SK-N-SH (cell line): ENCODE results near the gene TIE1. TPM values are rescaled to one million over a fixed set of nuclear protein-coding genes. Genes with fewer than 3 reads are reported as not detected.

Source experiments
- CTCF ChIA-PET: fragments of 300-600, 350-600 bp; formaldehyde crosslinking; extraction: SDS; loops from one replicate; lab custom pipeline; 2021; lab: Yijun Ruan, JAX
- POLR2A ChIA-PET: fragments of 350-600 bp; sonication (Branson Sonifier 250); formaldehyde crosslinking; extraction: SDS; loops from one replicate; lab custom pipeline; 2020; ENCODE audit warnings: antibody characterized with exemption, inconsistent platforms; lab: Yijun Ruan, JAX
- DNase-seq: peaks from one replicate; pipeline ENCODE4 v3.0.0; 2012
- H2AFZ ChIP-seq: fragments of 200-600 bp; sonication (generic); 2 replicates; pipeline ENCODE4 v1.8.1; 2016; ENCODE audit warnings: antibody characterized with exemption, mild to moderate bottlenecking, low read depth
- H3F3A ChIP-seq: fragments of 200-600 bp; sonication (generic); replicated peaks from 2 replicates; pipeline ENCODE3; 2016; ENCODE audit warnings: antibody characterized with exemption, mild to moderate bottlenecking; ENCODE audit not compliant: insufficient read depth
- H3K27ac ChIP-seq, 2 experiments: fragments of 200-500 bp in 1 of 2; fragments of 200-600 bp in 1 of 2; sonication (Bioruptor generic) in 1 of 2; sonication (generic), shearing (Covaris generic) in 1 of 2; 2 replicates each; pipeline versions ENCODE4 v1.5.1 to v1.6.1; 2014 to 2016; ENCODE audit warnings: low read depth in 2 of 2, inconsistent platforms in 1 of 2, low read length in 1 of 2, mild to moderate bottlenecking in 1 of 2, mixed read lengths in 1 of 2
- H3K27me3 ChIP-seq: fragments of 200-600 bp; sonication (generic), shearing (Covaris generic); 2 replicates; pipeline ENCODE4 v1.6.1; 2016; ENCODE audit warnings: mixed run types; ENCODE audit not compliant: insufficient read depth
- H3K36me3 ChIP-seq, 2 experiments: fragments of 200-500 bp in 1 of 2; fragments of 200-600 bp in 1 of 2; sonication (Bioruptor generic) in 1 of 2; sonication (generic) in 1 of 2; replicated peaks in 1 of 2; 2 replicates each; pipeline versions ENCODE3 to v1.5.1; 2014 to 2016; ENCODE audit warnings: low read length in 1 of 2, mild to moderate bottlenecking in 1 of 2; ENCODE audit not compliant: insufficient read depth in 2 of 2, control insufficient read depth in 1 of 2
- H3K4me1 ChIP-seq, 2 experiments: fragments of 200-500 bp in 1 of 2; fragments of 200-600 bp in 1 of 2; sonication (Bioruptor generic) in 1 of 2; sonication (generic), shearing (Covaris generic) in 1 of 2; 2 replicates each; pipeline versions ENCODE4 v1.5.1 to v1.6.1; 2014 to 2016; ENCODE audit warnings: low read depth in 1 of 2, low read length in 1 of 2, mixed run types in 1 of 2; ENCODE audit not compliant: insufficient read depth in 2 of 2, control insufficient read depth in 1 of 2
- H3K4me2 ChIP-seq: fragments of 200-600 bp; sonication (generic), shearing (Covaris generic); 2 replicates; pipeline ENCODE4 v1.6.1; 2017; ENCODE audit warnings: mixed run types
- H3K4me3 ChIP-seq, 2 experiments: fragments of 200-500 bp in 1 of 2; fragments of 200-600 bp in 1 of 2; sonication (Bioruptor generic) in 1 of 2; sonication (generic), shearing (Covaris generic) in 1 of 2; 2 replicates each; pipeline versions ENCODE4 v1.5.1 to v1.8.1; 2014 to 2016; ENCODE audit warnings: low read depth in 2 of 2, inconsistent platforms in 1 of 2, low read length in 1 of 2, mild to moderate bottlenecking in 1 of 2, mixed read lengths in 1 of 2, moderate library complexity in 1 of 2
- H3K79me2 ChIP-seq: fragments of 200-600 bp; sonication (generic); 2 replicates; pipeline ENCODE4 v1.8.1; 2017; ENCODE audit warnings: mild to moderate bottlenecking; ENCODE audit not compliant: insufficient read depth
- H3K9ac ChIP-seq: fragments of 200-600 bp; sonication (generic); 2 replicates; pipeline ENCODE4 v1.6.1; 2017; ENCODE audit warnings: mixed run types
- H3K9me2 ChIP-seq: fragments of 200-600 bp; sonication (generic); 2 replicates; pipeline ENCODE4 v1.6.1; 2017; ENCODE audit warnings: mixed run types
- H3K9me3 ChIP-seq: fragments of 200-600 bp; sonication (generic); 2 replicates; pipeline ENCODE4 v1.6.1; 2017; ENCODE audit warnings: mixed run types, mild to moderate bottlenecking, moderate library complexity
- H4K20me1 ChIP-seq: fragments of 200-600 bp; sonication (generic); 2 replicates; pipeline ENCODE4 v1.6.1; 2017; ENCODE audit warnings: mild to moderate bottlenecking, mixed run types; ENCODE audit not compliant: insufficient read depth
- CHD2 ChIP-seq: fragments of 150-350 bp; IDR thresholded peaks from 2 replicates; pipeline ENCODE4 v1.6.1; 2018; ENCODE audit warnings: low read length; ENCODE audit not compliant: partially characterized antibody
- ELF1 ChIP-seq: IDR thresholded peaks from 2 replicates; pipeline ENCODE4 v1.4.0; 2012
- EP300 ChIP-seq, 2 experiments: IDR thresholded peaks; 2 replicates each; pipeline versions ENCODE4 v1.4.0 to v1.6.1; 2012; ENCODE audit warnings: borderline replicate concordance in 1 of 2, low read depth in 1 of 2, low read length in 1 of 2
- FOSL2 ChIP-seq: IDR thresholded peaks from 2 replicates; pipeline ENCODE4 v1.4.0; 2012; ENCODE audit warnings: low read depth, mild to moderate bottlenecking, moderate library complexity, borderline replicate concordance
- FOXJ3 ChIP-seq: sonication (generic); formaldehyde crosslinking; IDR thresholded peaks from 2 replicates; pipeline ENCODE4 v1.5.1; 2020; ENCODE audit warnings: mild to moderate bottlenecking, missing genetic modification reagents
- GABPA ChIP-seq: IDR thresholded peaks from 2 replicates; pipeline ENCODE4 v1.4.0; 2012; ENCODE audit warnings: low read depth, mild to moderate bottlenecking
- GATA2 ChIP-seq: sonication (generic); formaldehyde crosslinking; IDR thresholded peaks from 2 replicates; pipeline ENCODE4 v1.5.0; 2020; ENCODE audit warnings: mild to moderate bottlenecking, missing genetic modification reagents
- MXI1 ChIP-seq: IDR thresholded peaks from 2 replicates; pipeline ENCODE4 v1.6.1; 2012; ENCODE audit warnings: mild to moderate bottlenecking, low read depth, low read length, improper control_type of control experiment
- NFIC ChIP-seq: IDR thresholded peaks from 2 replicates; pipeline ENCODE4 v1.4.0; 2012; ENCODE audit warnings: borderline replicate concordance
- NRF1 ChIP-seq: IDR thresholded peaks from 2 replicates; pipeline ENCODE4 v1.6.1; 2012; ENCODE audit warnings: low read depth, mild to moderate bottlenecking, low read length
- POLR2AphosphoS5 ChIP-seq: IDR thresholded peaks from 2 replicates; pipeline ENCODE4 v1.6.1; 2012; ENCODE audit warnings: low read depth, low read length
- RAD21 ChIP-seq: IDR thresholded peaks from 2 replicates; pipeline ENCODE4 v1.6.1; 2012; ENCODE audit warnings: mild to moderate bottlenecking, low read length
- RFX5 ChIP-seq: IDR thresholded peaks from 2 replicates; pipeline ENCODE4 v1.6.1; 2012; ENCODE audit warnings: mild to moderate bottlenecking, improper control_type of control experiment, low read length
- RXRA ChIP-seq: IDR thresholded peaks from 2 replicates; pipeline ENCODE4 v1.4.0; 2012; ENCODE audit warnings: low read depth, mild to moderate bottlenecking, borderline replicate concordance
- SMC3 ChIP-seq: IDR thresholded peaks from 2 replicates; pipeline ENCODE4 v1.6.1; 2012; ENCODE audit warnings: low read depth, low read length, improper control_type of control experiment
- TAF1 ChIP-seq: IDR thresholded peaks from 2 replicates; pipeline ENCODE4 v1.6.1; 2012; ENCODE audit warnings: low read depth, mild to moderate bottlenecking, low read length, moderate library complexity, borderline replicate concordance
- WGBS: methylation state at CpG from one replicate; pipeline ENCODE4 v1.1.6; 2017; ENCODE audit warnings: low lambda C conversion rate; 5-methylcytosine and 5-hydroxymethylcytosine counted together
- polyA plus RNA-seq, 3 experiments: library from polyadenylated mRNA; depleted of rRNA; stranded (reverse); fragments of >200 nt; gene quantifications; 2 replicates each; pipeline ENCODE4 v1.2.3, GENCODE V29; 2012
- TF ChIP-seq, protein P1 (sequence below): IDR thresholded peaks from 2 replicates; pipeline ENCODE4; 2012
- TF ChIP-seq, protein P2 (sequence below): IDR thresholded peaks from 2 replicates; pipeline ENCODE4 v1.4.0; 2012; ENCODE audit warnings: low read depth
- TF ChIP-seq, protein P3 (sequence below): fragments of 150-350 bp; IDR thresholded peaks from 2 replicates; pipeline ENCODE4 v1.6.1; 2016; ENCODE audit warnings: mild to moderate bottlenecking, low read depth, low read length
- TF ChIP-seq, protein P4 (sequence below): fragments of 150-350 bp; IDR thresholded peaks from 2 replicates; pipeline ENCODE4 v1.6.1; 2017; ENCODE audit warnings: antibody characterized with exemption, low read length, low read depth, borderline replicate concordance

The TIE1 gene
- polyA plus RNA-seq, 1 of the 3 experiments (the other 2 are of a cell fraction): 1.6 TPM

DNA sequence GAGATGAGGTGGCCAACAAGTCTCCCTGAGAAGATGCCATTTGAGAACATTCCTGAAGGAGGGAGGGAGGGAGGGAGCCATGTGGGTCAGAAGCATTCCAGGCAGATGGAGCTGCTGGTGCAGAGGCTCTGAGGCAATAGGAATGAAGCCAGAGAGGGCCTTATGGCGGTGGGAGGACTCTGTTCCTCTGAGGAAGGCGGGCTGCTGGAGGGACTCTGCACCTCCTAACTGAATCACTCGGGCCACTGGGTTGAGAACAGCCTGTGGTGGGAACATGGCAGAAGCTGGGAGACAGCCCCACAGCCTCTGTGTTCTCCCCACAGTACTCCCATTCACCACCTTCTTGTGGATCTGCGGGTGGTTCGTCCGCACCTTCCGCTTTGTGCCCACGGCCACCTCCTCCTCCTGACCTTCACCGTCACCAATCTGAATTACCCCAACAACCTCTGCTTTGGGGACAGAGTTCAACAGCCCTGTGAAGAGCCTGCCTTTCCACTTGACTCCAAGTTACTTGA, 33.4 kb upstream of the TIE1 start (continued):
- TF ChIP-seq, protein P1, sequence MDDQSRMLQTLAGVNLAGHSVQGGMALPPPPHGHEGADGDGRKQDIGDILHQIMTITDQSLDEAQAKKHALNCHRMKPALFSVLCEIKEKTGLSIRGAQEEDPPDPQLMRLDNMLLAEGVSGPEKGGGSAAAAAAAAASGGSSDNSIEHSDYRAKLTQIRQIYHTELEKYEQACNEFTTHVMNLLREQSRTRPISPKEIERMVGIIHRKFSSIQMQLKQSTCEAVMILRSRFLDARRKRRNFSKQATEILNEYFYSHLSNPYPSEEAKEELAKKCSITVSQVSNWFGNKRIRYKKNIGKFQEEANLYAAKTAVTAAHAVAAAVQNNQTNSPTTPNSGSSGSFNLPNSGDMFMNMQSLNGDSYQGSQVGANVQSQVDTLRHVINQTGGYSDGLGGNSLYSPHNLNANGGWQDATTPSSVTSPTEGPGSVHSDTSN: no peak

DNA sequence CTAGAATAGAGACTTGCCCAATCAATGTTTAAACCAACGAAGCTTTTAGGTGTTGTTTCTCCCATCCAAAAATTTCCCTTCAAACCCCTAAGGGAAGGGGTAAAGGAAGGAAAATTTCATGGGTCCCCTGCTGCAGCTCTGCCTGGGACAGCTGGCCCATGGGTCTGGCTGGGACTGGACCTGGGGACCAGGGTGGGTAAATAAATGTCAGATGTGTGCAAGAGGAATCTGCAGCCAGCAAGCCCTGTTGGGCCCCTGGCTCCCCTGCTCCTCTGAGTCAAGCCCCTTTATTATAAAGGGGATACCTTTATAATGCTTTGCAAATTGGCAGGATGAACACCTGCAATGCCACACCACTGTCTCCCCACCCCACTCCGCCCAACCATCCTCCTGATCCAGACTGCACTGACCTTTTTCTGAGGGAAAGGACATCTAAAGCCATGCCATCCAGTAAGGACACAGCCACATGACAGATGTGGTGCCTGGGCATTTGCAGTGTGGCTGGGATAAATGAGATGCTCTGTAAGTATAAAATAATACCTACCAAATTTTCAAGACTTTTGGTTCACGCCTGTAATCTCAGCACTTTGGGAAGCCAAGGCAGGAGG, 32.9 kb upstream of the TIE1 start:
- WGBS: 65% methylated on average over 3 of the region's 3 CpGs
- Histone ChIP-seq H3K4me1 (no peaks in the 10 kb centered on the region), H3K27ac (no peak overlapping the region), H3K27me3 (no peaks in the 10 kb centered on the region), H3F3A (no peaks in the 10 kb centered on the region), H2AFZ (no peak overlapping the region), H3K4me2 (no peak overlapping the region), H3K9me2 (no peaks in the 10 kb centered on the region), H3K9me3 (peaks cover 9% of the 10 kb centered on the region), H3K9ac (no peak overlapping the region), H4K20me1 (no peaks in the 10 kb centered on the region), H3K4me3 (no peak overlapping the region), H3K36me3 (no peaks in the 10 kb centered on the region), H3K79me2 (no peaks in the 10 kb centered on the region)
- no peak for DNase-seq
- ChIA-PET CTCF (no interaction called here), POLR2A (no interaction called here)
- no peak for TF ChIP-seq RFX5
- TF ChIP-seq RXRA: no peak
- no peak for TF ChIP-seq GATA2 (CRISPR knock-in tag)
- no peak for TF ChIP-seq MXI1
- TF ChIP-seq, protein P2, sequence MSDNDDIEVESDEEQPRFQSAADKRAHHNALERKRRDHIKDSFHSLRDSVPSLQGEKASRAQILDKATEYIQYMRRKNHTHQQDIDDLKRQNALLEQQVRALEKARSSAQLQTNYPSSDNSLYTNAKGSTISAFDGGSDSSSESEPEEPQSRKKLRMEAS: no peak
- no peak for TF ChIP-seq RAD21
- no peak for TF ChIP-seq FOXJ3 (CRISPR knock-in tag)
- no peak for TF ChIP-seq POLR2AphosphoS5
- TF ChIP-seq TAF1: no peak
- TF ChIP-seq SMC3: no peak
- TF ChIP-seq EP300 (IDR thresholded peaks at IDR 0.05; ENCODE audit: borderline replicate concordance in 1 of 2, low read depth in 1 of 2, low read length in 1 of 2): no peak
- no peak for TF ChIP-seq CHD2
- TF ChIP-seq, protein P1: no peak
- TF ChIP-seq GABPA: no peak
- TF ChIP-seq NFIC: no peak
- no peak for TF ChIP-seq NRF1
- TF ChIP-seq ELF1: no peak
- TF ChIP-seq, protein P3, sequence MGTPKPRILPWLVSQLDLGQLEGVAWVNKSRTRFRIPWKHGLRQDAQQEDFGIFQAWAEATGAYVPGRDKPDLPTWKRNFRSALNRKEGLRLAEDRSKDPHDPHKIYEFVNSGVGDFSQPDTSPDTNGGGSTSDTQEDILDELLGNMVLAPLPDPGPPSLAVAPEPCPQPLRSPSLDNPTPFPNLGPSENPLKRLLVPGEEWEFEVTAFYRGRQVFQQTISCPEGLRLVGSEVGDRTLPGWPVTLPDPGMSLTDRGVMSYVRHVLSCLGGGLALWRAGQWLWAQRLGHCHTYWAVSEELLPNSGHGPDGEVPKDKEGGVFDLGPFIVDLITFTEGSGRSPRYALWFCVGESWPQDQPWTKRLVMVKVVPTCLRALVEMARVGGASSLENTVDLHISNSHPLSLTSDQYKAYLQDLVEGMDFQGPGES: no peak
- TF ChIP-seq FOSL2: no peak
- TF ChIP-seq, protein P4, sequence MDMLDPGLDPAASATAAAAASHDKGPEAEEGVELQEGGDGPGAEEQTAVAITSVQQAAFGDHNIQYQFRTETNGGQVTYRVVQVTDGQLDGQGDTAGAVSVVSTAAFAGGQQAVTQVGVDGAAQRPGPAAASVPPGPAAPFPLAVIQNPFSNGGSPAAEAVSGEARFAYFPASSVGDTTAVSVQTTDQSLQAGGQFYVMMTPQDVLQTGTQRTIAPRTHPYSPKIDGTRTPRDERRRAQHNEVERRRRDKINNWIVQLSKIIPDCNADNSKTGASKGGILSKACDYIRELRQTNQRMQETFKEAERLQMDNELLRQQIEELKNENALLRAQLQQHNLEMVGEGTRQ: no peak
